ELF-1 (cell line): Measurements from ENCODE around the gene ALKBH5.
A peak's percentile ranks its signal among the peaks of the same experiment; 100 is the strongest.
"Not testable (repeated sequence)": the region's sequence is repeated elsewhere in the genome, so short reads cannot be mapped to it uniquely, and the experiment has no call there.

Experiments
- DNase-seq: peaks from one replicate; pipeline ENCODE4 v3.0.0-alpha.2; 2016; ENCODE audit warnings: low read depth, low spot score

The ALKBH5 gene

DNA sequence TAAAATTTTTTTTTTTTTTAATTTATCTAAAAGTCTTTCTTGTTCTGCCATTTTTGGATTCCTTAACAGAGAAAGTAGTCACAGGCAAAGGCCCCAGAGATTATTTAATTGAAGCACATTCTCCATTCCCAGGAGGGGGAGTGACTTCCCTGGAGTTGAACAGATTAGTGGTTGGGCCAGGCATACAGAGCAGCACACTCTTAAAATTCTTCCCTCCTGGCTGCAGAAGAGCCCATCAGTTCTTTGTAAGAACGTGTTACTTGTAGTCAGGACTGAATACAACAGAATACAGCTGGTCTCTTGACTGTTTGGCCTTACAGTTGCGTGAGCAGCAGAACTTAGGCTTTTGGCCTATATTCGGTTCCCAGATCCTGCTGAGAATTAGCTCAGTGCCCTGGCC lies 1.8 kb downstream of the ALKBH5 start:
- no peak for DNase-seq

DNA sequence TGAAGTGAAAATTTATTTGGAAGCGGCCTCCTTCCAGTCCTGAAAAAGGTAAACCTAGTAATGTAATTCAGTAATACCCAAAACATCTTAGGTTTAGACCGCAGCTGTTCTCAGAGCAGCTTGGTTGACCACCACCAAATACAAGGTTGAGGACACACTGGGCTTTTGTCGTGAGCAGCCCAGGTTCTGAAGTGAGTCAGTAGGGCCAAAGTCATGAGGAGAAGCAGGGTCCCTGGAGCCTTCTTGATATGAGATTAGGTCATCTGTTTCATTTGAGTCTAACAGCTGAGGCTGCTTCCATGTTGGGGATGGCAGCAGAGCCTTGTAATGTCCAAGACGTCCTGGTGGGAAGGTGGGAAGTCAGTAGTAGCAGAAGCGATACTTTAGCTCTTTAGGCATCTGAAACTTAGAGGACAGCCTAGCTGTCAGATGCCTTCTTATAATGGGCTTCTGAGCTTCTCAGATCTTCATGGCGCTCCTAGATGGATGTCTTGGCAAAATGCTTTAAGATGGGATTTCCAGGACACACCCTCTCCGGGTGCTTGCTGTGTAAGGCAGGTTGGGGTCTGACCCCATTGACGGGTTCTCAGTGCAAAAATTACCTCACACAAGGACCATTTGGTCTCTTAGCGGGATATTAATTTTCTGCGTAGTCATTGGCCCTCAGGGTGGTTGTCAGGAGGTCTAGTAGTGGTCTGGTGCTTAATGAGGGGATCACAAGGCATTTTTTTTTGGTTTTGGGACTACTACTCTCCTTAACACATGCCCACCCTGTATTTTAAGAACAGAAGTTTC lies 2.4 kb downstream of the ALKBH5 start:
- DNase-seq: no peak

DNA sequence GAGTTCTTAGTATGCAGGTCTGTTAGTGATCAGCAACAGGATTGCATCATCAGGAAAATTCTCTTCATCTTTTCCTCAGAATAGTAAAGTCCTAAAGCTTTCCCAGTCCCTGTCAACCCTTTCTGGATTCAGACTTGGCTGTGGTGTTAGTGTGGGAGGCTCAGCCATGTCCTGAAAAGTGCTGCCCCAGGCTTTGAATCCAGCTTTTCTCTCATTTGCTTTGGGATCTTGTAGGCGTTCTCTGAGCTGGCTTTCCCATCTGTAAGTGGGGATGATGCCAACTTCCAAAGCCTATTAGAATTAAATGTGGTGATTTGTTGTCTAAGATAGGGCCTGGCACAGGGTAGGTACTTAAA lies 3.0 kb downstream of the ALKBH5 start:
- DNase-seq: no peak

DNA sequence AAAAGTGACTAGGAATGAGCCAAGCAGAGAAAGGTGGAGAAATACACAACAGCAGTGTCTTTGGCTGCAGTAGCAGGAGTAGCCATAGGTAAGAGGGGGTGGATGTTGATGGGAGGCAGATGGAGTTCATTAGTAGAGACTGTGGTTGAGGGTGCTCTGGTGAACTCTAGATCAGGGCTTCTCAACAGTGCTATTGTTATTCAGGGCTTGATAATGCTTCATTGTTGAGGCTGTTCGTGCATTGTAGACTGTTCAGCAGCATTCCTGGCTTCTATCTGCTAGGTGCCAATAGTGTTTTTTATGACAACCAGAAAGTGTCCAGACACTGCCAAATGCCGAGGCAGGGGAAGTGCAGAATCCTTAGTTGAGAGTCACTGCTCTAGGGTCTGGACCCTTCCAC lies 3.6 kb downstream of the ALKBH5 start:
- DNase-seq: no peak

DNA sequence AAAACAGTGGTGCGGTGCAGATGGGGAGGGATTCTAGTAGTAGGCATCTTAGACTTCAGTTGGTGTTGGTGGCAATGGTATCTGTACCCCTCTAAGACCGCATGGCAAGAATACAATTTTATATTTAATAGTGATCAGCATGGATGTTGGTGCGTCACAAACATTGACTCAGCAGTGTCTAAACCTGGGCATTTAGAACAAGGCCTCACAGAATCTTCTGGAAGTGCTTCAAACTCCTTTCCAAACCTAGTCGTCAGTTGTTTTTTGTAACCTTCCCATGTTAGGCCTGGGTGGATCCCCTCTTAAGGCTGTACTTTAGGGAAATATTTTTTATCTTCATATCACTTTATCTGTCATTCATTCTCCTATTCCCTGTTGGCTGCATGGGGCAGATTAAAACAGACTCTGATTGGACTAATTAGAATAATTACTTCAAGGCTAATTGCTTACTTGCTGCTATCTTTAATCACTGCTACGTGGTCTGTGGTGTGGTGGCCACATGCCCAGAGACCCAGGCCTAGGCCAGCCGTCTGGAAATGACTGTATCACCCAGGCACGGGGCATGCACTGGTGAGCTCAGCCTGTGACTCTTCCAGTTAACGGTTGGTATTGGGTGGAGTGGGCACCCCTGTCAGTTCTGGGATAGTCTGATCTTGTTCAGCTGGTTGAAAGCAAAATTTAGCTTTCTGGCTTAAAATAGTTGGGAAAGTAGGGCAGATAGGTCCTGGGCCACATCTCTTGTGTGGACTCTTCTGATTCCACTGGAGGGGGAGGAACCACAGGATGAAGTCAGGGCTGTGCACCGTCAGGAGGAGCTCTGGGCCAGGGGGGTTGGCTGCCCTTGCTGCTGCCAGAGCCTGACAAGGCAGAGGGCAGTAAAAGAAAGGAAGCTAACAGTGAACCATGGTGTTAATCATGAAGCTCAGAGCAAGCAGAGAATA lies 4.5 kb downstream of the ALKBH5 start:
- DNase-seq: no peak

DNA sequence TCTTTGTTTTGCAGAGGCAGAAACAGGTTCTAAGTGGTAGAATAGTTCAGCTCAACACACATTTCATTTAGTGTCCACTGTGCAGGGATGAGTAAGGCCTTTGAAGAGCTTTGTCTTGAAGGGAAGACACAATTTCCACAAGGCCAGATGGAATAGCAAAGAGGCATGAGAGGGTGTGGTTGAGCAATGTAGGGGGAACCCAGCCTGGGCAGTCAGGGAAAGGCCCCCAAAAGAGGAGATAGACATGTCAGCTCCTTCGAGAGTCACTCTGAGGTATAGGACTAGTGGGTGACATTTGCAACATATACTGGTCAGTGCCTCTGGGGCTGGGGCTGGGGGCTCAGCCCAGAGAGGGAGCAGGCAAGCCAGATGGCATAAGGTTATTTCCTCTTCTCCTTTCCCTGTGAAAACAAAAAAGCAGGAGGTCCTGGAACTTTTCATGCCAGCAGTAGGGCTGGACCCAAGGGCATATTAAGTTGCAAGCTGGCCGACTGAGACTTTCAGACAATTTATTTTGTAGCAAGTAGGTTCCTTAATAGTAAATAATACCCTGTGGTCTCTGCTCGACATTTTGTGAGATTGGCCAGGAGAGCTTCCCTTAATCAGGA lies 7.1 kb downstream of the ALKBH5 start:
- no peak for DNase-seq

DNA sequence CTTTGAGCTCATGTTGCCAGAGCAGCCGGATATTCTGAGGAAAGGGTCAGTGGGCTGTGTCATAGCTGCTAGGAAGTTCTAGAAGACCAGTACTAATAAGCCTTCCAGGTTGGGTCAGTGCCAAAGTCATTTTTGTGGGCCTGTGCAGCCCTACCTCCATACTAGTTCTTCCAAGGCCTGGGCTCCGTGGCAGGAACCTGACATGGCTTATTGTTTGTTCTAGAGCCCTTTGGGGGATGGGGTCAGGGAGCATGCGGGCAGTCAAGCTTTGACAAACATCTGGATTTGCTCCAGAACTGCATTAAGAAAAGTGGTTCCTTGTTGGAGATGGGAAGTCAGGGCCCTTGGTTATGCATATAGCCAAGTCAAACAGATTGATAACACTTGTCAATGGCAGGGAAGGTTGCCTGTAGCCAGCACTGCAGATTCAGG lies 7.6 kb downstream of the ALKBH5 start:
- no peak for DNase-seq

DNA sequence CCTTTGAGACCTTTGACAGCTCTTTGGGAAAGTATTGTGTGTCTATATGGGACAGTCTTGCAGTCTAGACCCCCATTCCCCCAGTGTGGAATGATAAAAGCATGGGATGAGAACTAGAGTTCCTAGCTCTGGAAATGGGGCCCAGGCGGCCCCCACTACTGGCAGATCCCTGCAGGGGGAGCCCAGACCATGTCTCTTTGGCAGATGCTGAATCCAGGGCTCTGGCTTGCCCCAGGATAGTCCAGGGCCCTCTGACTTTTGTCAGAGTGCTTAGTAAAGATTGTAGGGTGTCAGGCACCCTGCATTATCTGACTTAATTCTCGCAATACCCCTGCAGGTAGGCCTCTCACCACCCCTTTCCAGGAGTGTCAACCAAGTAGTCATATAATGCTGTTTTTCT lies 8.3 kb downstream of the ALKBH5 start:
- no peak for DNase-seq

DNA sequence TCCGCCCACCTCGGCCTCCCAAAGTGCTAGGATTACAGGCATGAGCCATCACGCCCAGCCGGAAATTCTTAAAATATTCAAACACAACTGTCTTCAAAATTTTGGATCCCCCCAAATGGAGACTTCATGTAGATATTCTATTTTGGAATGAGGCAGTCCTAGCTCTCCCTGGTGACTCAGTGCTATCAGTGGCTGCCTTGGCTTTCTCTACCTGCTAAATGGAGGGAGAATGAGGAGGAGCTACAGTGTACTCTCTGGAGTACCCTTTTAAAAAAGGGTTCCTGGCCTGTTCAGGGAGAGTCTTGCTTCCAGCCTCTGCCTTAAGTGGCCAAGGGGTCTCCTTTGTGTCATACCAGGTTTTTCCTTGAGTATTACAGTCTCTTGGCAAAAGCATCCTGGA lies 10.8 kb downstream of the ALKBH5 start:
- no peak for DNase-seq

DNA sequence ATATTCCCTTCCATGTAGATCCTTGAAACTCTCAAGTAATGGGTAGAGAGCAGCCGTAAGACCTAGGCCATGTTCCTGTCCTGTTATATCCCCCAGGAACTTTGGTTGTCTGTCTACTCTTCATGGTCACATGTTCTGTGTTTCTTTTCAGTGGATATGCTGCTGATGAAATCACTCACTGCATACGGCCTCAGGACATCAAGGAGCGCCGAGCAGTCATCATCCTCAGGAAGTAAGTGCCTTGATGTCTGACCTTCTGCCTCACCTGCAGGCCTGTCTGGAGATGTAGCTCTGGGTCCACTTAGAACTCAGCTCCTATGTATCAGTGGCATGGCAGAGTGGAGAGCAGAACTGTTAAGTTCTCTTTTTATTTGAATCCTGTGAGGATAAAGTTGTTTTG lies 11.2 kb downstream of the ALKBH5 start:
- no peak for DNase-seq

DNA sequence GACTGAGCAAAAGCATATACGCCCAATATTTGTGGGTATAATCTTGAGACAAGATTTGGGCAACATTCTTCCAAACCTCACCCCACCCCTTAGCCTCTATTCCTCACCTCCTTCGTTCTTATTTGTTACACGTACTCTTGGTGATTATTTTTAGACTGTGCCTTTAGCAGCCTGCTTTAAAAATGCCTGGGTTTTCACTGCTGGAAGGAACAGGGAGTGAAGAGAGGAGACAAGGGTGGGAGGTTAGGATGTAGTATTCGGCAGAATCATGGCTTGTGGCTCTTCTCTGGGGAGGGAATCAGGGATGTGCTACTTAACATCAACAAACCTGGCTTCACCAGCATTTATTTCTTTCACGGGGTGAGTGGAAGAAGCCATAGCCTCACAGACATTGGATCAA lies 11.6 kb downstream of the ALKBH5 start:
- no peak for DNase-seq

DNA sequence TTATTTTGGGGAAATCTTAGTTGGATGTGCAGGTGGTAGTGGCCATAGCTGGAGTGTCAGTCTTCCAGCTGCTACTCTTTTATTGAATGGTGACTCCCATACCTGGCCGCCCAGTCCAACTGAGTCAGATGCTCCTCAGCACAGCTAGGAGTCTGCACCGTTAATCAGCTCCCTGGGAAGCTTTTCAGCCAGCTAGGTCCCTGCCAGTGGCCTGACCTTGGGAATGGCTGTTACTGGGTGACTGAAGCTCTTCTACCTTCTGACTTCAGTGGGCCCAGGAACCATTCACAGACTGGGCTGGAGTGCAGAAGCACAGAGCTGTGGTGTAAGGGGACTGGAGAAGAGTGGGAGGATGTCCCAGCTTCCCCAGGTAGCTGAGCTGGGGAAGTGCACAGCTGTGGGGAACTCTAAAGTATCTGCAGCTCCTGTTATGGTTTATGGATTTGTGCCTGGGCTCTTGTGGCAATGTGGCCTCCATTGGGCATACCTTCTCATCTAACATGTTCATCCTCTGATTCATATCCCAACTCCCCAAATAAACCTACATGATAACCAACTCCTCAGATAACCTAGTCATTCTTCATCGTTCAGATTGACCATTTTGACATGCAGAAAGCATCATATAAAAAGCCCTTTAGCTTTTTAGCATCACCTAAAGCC lies 14.0 kb downstream of the ALKBH5 start:
- DNase-seq: no peak

DNA sequence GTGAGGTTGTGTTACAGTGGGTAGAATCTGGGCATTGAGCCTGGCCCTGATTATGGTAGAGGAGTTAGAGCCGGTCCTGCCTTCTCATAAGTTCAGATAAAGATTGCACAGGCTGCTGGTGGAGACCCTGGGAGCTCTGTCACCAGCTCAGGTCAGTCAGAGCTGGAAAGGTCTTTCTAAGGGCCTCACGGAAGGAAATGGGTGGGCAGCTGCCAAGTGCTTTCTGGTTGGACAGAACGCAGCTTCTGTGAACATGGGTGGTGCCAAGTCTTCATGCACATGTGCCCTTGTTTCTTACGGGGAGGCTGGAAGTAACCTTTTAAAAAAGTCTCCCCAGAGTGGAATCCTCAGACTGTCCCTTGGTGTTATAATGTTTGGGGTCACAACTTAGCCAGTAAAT lies 14.9 kb downstream of the ALKBH5 start:
- DNase-seq: no peak

DNA sequence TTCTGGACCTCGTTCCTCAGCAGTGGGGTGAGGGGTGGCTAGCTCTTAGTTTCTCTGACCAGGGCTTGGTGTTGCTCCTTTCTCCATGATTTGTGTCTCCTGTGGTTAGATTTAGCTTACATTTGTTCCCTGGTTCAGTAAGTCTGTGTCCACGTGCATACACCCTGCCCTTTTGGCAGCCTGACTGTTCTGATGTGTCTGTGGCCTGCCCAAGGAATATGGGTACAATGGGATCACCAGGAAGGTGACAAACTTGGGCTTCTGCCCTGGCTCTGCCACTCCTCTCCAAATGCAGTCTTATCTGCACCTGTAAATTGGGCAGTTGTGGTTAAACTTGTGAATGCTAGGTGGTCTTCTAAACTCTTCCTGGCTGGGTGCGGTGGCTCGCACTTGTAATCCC lies 17.5 kb downstream of the ALKBH5 start:
- no peak for DNase-seq

DNA sequence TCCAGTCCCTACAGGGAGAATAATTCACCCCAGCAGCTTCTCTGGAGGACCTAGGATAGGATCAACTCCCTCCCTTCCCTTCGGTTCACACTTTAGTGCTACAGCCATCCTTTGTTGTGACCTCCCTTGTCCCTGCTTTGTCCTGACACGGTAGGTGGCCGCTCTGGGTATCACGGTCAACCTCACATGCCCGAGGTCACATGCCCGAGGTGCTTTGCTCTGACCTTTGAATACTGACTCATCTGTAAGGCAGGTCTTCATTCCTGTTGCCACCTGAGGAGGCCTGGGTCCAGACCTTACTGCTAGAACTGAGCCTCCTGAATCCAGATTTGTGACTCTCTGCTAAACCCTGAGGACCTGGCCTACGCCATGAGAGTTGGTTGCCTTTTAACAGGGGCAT lies 19.7 kb downstream of the ALKBH5 start:
- DNase-seq: peak; percentile 70

DNA sequence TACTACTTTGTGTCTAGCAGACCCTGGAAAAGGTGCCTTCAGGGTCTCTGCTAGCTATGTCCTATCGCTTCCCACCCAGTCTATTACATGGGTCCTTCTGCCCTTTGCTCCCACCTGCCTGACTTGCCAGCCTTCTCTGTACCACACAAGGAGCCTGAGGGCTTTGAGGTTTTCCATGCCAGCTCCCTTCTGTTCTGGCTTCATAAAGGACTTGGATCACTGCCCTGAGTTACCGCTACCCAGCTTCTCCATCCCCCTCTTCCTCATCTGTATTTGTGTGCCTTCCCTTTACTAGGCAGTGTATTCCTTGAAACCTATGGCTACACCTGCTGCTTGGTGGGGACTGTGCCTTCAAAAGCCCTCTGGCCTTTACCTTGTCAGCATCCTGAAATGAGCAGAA lies 22.2 kb downstream of the ALKBH5 start:
- DNase-seq: no peak

DNA sequence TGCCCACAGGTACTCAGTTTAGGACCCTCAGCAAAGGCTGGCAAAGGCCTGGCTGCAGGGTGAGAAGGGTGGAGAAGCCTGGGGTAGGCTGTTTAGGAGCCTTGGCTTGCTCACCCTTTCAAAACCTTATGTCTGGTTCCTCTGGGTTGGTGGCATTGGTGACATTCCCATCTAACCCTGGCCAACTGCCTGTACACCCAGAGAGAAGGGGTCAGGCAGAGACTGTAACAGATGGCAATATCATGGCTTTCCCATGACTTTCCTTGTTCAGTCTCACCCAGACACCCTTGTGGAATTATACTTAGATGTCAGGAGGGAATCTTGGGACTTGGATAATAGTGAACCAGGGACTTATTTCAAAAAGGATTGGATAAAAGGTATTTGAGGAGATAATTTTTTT lies 23.3 kb downstream of the ALKBH5 start:
- no peak for DNase-seq

DNA sequence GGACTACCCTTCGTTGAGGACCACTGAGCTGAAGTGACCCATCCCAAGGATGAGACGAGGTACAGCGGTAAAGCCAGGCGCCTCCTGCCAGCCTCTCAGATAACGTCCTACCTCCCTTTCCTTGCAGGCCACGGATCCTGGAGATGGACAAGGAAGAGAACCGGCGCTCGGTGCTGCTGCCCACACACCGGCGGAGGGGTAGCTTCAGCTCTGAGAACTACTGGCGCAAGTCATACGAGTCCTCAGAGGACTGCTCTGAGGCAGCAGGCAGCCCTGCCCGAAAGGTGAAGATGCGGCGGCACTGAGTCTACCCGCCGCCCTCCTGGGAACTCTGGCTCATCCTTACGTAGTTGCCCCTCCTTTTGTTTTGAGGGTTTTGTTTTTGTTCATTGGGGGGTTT lies 24.5 kb downstream of the ALKBH5 start:
- DNase-seq: no peak

DNA sequence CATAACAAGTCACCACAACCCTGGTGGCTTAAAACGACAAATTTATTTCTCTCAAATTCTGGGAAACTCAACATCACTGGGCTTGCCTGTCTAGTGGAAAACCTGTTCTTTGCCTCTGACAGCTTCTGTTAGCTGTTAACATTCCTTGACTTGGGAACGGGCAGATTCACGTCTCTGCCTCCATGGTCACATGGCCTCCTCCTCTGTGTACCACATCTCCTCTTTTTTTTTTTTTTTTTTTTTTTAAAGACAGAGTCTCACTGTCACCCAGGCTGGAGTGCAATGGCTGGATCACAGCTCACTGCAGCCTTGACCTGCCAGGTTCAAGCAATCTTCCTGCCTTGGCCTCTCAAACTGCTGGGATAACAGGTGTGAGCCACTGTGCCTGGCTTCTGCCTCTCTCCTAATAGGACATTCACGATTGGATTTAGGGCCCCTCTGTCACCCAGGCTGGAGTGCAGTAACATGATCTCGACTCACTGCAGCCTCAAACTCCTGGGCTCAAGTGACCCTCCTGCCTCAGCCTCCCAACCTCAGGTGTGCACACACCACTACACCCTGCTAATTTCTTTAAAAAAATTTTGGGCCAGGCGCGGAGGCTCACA lies 30.1 kb downstream of the ALKBH5 start:
- DNase-seq: no peak

DNA sequence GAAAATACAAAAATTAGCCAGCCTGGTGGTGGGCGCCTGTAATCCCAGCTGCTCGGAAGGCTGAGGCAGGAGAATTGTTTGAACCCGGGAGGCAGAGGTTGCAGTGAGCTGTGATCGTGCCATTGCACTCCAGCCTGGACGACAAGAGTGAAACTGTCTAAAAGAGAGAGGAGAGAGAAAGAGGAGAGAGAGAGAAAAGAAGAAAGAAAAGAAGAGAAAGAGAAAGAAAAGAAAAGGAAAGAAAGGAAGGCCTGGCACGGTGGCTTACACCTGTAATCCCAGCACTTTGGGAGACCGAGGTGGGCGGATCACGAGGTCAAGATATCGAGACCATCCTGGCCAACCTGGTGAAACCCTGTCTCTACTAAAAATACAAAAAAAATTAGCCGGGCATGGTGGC lies 33.3 kb downstream of the ALKBH5 start:
- not testable (repeated sequence) for DNase-seq

DNA sequence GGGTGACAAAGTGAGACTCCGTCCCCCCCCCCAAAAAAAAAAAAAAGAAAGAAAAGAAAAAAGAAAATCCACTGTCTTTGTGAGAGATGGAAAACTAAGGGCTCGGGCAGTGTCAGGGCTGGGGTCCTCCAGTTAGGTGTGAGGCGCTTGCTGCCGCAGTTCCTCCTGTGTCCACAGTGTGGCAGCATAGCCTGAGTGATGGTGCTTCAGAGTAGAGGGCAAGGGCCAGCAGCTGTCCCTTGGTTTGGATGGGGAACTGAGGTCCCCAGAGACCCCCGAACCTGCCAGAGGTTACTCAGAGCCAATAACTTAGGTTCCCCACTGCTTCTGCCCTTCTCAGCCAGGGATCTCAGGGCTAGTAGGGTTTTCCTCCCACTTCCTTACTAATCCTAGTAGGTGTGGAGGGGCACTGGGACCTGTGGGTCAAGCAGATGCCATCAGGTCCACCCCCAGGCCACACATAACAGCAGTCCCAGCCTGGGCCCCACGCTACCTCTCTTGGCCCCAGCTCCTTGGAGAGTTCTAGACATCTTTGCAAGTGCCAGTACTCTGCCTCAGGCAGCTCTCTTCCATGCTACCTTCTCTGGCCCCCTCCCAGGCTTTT lies 33.9 kb downstream of the ALKBH5 start:
- peak; percentile 87 for DNase-seq
